WTC11 (cell line): ENCODE measurements around the gene RBPMS2. TPM values are rescaled to one million over a fixed set of nuclear protein-coding genes. Genes with fewer than 3 reads are reported as not detected.
A peak's percentile ranks its signal among the peaks of the same experiment; 100 is the strongest.

Experiments used
- ATAC-seq: fragments of 200-7000 bp; cut with Tn5 transposase; 2 replicates; pipeline ENCODE4 v1.10.0; 2021; ENCODE audit warnings: mild to moderate bottlenecking, moderate library complexity
- CTCF ChIA-PET: fragments of 300-600 bp; sonication (Branson Sonifier 250); formaldehyde crosslinking; loops from one replicate; lab custom pipeline; 2021; ENCODE audit warnings: antibody characterized with exemption; lab: Charles Lee
- POLR2A ChIA-PET: fragments of 350-600 bp; sonication (Branson Sonifier 250); formaldehyde crosslinking; loops from one replicate; lab custom pipeline; 2021; ENCODE audit warnings: antibody characterized with exemption; lab: Charles Lee
- DNase-seq: peaks from one replicate; pipeline ENCODE4 v3.0.0; 2021; ENCODE audit warnings: low spot score
- H3K27ac Mint-ChIP-seq: 2 replicates; pipeline ENCODE4 v1.8.0; 2021; ENCODE audit warnings: mixed read lengths
- H3K27me3 Mint-ChIP-seq: 2 replicates; pipeline ENCODE4 v1.8.0; 2021; ENCODE audit warnings: low read depth, mild to moderate bottlenecking, moderate library complexity, mixed read lengths
- H3K36me3 Mint-ChIP-seq: 2 replicates; pipeline ENCODE4 v1.8.0; 2021; ENCODE audit warnings: mixed read lengths
- H3K4me1 Mint-ChIP-seq: 2 replicates; pipeline ENCODE4 v1.8.0; 2022; ENCODE audit warnings: mixed read lengths
- H3K4me3 Mint-ChIP-seq: 2 replicates; pipeline ENCODE4 v1.8.0; 2021; ENCODE audit warnings: mild to moderate bottlenecking, moderate library complexity, mixed read lengths
- H3K9me3 Mint-ChIP-seq: 2 replicates; pipeline ENCODE4 v1.8.0; 2021; ENCODE audit warnings: mixed read lengths
- GABPB1 ChIP-seq: sonication (generic); formaldehyde crosslinking; IDR thresholded peaks from 2 replicates; pipeline ENCODE4 v1.8.1; 2023; ENCODE audit warnings: mild to moderate bottlenecking, missing genetic modification reagents
- TCF7 ChIP-seq: sonication (generic); formaldehyde crosslinking; IDR thresholded peaks from 2 replicates; pipeline ENCODE4 v1.8.0; 2022; ENCODE audit warnings: mild to moderate bottlenecking, low read depth, missing genetic modification reagents, moderate library complexity
- TEAD1 ChIP-seq: sonication (generic); formaldehyde crosslinking; IDR thresholded peaks from 2 replicates; pipeline ENCODE4 v1.8.0; 2022; ENCODE audit warnings: mild to moderate bottlenecking, missing genetic modification reagents
- TP53 ChIP-seq: sonication (generic); formaldehyde crosslinking; IDR thresholded peaks from 2 replicates; pipeline ENCODE4 v1.8.1; 2023; ENCODE audit warnings: mild to moderate bottlenecking, missing genetic modification reagents
- ZNF219 ChIP-seq: sonication (generic); formaldehyde crosslinking; IDR thresholded peaks from 2 replicates; pipeline ENCODE4 v1.8.0; 2023; ENCODE audit warnings: missing genetic modification reagents, mild to moderate bottlenecking, borderline replicate concordance
- total RNA-seq: library from RNA; stranded (reverse); gene quantifications from 3 replicates; pipeline ENCODE4 v1.2.3, GENCODE V29; 2021
- TF ChIP-seq, protein P1 (sequence below): fragments of 200-600 bp; IDR thresholded peaks from 2 replicates; pipeline ENCODE4 v1.8.0; 2022; ENCODE audit warnings: antibody characterized with exemption
- TF ChIP-seq, protein P2 (sequence below): fragments of 250-450 bp; sonication (Bioruptor Pico); IDR thresholded peaks from 2 replicates; pipeline ENCODE4 v1.9.0; 2021; ENCODE audit warnings: mild to moderate bottlenecking, borderline replicate concordance
- TF ChIP-seq, protein P3 (sequence below): sonication (generic); formaldehyde crosslinking; IDR thresholded peaks from 2 replicates; pipeline ENCODE4 v1.8.0; 2022; ENCODE audit warnings: mild to moderate bottlenecking, missing genetic modification reagents
- TF ChIP-seq, protein P4 (sequence below): sonication (generic); formaldehyde crosslinking; IDR thresholded peaks from 2 replicates; pipeline ENCODE4 v1.8.1; 2022; ENCODE audit warnings: low read depth, mild to moderate bottlenecking, moderate library complexity, missing genetic modification reagents, borderline replicate concordance
- TF ChIP-seq, protein P5 (sequence below): sonication (generic); formaldehyde crosslinking; IDR thresholded peaks from 2 replicates; pipeline ENCODE4 v1.8.0; 2022; ENCODE audit warnings: mild to moderate bottlenecking, missing genetic modification reagents

Gene RBPMS2
- total RNA-seq, 1 experiment from 2014 or later, result 195 TPM

DNA sequence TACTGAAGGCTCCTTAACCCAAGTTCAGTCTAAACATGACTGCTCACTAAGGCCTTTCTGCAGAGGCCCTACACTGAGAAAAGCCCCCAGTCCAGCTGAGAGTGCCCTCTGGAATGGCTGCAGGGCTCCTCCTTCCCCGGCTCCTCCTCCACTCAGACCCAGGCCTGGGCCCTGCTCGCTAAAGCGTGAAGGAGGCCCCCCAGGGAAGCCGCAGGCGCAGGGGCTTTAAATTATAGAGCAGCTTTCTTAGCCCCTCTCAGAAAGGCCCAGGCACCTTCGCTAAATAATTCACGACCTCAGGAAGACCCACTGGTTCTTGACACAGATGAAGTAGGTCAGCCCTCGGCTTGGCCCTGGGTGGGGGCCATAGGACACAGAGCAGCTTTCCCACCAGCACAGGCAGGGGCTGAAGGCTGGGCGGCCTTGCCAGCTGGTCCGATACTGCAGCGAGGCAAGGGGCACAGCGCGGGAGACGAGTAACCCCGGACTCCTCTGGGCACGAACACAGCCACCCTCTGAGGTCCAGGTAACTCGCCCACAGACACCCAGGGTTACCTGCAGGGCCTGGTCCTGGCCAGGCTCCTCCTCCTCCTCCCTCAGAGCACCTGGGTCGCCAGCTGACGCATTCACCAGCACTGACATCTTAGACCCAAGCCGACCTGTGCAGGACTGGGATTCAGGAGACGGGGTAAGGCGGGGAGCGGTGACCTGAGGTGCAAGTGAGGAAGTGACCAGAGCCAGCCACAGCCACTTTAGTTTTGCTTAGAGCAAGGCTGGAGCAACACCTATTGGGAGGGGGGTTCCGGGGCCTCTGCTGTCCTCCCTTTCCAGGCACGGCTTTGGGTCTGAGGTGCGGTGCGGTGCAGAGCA, 36.9 kb downstream of the RBPMS2 start:
- Mint-ChIP-seq H3K4me3 (no peak overlapping the region), H3K4me1 (peaks cover 18% of the 10 kb centered on the region), H3K27me3 (no peaks in the 10 kb centered on the region), H3K9me3 (no peaks in the 10 kb centered on the region), H3K27ac (peak overlapping the region; percentile 57; the same call in 1 of the 2 replicates), H3K36me3 (peaks cover 58% of the 10 kb centered on the region)
- TF ChIP-seq, protein P1, sequence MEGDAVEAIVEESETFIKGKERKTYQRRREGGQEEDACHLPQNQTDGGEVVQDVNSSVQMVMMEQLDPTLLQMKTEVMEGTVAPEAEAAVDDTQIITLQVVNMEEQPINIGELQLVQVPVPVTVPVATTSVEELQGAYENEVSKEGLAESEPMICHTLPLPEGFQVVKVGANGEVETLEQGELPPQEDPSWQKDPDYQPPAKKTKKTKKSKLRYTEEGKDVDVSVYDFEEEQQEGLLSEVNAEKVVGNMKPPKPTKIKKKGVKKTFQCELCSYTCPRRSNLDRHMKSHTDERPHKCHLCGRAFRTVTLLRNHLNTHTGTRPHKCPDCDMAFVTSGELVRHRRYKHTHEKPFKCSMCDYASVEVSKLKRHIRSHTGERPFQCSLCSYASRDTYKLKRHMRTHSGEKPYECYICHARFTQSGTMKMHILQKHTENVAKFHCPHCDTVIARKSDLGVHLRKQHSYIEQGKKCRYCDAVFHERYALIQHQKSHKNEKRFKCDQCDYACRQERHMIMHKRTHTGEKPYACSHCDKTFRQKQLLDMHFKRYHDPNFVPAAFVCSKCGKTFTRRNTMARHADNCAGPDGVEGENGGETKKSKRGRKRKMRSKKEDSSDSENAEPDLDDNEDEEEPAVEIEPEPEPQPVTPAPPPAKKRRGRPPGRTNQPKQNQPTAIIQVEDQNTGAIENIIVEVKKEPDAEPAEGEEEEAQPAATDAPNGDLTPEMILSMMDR, result no peak
- TF ChIP-seq ZNF219 (CRISPR knock-in tag) (no peak), TCF7 (CRISPR knock-in tag) (no peak), TEAD1 (CRISPR knock-in tag) (no peak), TP53 (CRISPR knock-in tag) (no peak)
- TF ChIP-seq, protein P2, sequence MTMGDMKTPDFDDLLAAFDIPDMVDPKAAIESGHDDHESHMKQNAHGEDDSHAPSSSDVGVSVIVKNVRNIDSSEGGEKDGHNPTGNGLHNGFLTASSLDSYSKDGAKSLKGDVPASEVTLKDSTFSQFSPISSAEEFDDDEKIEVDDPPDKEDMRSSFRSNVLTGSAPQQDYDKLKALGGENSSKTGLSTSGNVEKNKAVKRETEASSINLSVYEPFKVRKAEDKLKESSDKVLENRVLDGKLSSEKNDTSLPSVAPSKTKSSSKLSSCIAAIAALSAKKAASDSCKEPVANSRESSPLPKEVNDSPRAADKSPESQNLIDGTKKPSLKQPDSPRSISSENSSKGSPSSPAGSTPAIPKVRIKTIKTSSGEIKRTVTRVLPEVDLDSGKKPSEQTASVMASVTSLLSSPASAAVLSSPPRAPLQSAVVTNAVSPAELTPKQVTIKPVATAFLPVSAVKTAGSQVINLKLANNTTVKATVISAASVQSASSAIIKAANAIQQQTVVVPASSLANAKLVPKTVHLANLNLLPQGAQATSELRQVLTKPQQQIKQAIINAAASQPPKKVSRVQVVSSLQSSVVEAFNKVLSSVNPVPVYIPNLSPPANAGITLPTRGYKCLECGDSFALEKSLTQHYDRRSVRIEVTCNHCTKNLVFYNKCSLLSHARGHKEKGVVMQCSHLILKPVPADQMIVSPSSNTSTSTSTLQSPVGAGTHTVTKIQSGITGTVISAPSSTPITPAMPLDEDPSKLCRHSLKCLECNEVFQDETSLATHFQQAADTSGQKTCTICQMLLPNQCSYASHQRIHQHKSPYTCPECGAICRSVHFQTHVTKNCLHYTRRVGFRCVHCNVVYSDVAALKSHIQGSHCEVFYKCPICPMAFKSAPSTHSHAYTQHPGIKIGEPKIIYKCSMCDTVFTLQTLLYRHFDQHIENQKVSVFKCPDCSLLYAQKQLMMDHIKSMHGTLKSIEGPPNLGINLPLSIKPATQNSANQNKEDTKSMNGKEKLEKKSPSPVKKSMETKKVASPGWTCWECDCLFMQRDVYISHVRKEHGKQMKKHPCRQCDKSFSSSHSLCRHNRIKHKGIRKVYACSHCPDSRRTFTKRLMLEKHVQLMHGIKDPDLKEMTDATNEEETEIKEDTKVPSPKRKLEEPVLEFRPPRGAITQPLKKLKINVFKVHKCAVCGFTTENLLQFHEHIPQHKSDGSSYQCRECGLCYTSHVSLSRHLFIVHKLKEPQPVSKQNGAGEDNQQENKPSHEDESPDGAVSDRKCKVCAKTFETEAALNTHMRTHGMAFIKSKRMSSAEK, result no peak
- TF ChIP-seq, protein P3, sequence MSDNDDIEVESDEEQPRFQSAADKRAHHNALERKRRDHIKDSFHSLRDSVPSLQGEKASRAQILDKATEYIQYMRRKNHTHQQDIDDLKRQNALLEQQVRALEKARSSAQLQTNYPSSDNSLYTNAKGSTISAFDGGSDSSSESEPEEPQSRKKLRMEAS (CRISPR knock-in tag), result no peak
- TF ChIP-seq, protein P4, sequence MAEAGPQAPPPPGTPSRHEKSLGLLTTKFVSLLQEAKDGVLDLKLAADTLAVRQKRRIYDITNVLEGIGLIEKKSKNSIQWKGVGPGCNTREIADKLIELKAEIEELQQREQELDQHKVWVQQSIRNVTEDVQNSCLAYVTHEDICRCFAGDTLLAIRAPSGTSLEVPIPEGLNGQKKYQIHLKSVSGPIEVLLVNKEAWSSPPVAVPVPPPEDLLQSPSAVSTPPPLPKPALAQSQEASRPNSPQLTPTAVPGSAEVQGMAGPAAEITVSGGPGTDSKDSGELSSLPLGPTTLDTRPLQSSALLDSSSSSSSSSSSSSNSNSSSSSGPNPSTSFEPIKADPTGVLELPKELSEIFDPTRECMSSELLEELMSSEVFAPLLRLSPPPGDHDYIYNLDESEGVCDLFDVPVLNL (CRISPR knock-in tag), result no peak
- DNase-seq, result no peak
- POLR2A ChIA-PET, result no interaction called here
- no peak for ATAC-seq
- CTCF ChIA-PET, result interaction anchor here (1.2 kb wide), 1 partner anchor 11 kb away, joined by 4 read pairs; no protein-coding TSS in a partner anchor

DNA sequence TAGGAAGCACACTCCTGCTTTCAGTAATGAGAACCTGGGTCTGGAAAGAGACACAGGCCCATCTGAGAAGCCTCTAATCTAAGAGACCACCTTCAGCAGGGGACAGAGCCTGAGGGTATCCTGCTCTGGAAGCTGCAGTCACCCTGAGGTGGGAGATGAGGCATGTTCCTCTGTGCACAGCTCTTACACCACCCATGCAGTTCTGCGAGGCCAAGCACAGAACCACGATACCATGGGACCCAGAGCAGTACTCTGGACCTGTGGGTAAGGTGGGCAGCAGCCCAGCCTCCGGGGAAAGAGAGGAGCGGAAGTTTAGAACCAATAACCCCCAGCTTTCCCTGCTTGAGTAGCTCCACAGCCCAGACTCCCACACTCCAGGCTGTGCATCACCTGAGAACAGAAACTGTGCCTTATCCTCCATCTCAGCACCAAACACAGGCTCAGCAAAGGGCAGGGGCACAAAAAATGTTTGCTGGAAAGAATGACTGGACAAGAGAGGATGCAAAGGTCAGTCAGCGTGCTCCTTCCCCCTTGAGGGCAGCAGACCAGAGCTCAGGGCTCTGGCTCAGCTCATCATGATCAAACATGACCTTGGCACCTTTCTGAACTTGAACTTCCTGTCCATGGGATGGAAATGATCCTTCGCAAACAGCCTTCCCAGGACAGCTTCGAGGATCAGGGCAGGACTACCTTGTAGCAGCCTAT, 43.1 kb downstream of the RBPMS2 start:
- POLR2A ChIA-PET, result interaction anchor here (0.6 to 3.7 kb wide), 5 partner anchors 12 to 81 kb away, joined by 3 to 23 read pairs (median 4); no protein-coding TSS in a partner anchor
- CTCF ChIA-PET, result interaction anchor here (0.5 to 4.5 kb wide), 20 partner anchors 12 to 369 kb away, joined by 3 to 108 read pairs (median 4); no protein-coding TSS in a partner anchor
- Mint-ChIP-seq H3K4me1 (peaks cover 20% of the 10 kb centered on the region), H3K9me3 (no peaks in the 10 kb centered on the region), H3K27ac (peak overlapping the region; percentile 94), H3K4me3 (no peak overlapping the region), H3K36me3 (peaks cover 56% of the 10 kb centered on the region), H3K27me3 (no peaks in the 10 kb centered on the region)
- TF ChIP-seq, protein P5, sequence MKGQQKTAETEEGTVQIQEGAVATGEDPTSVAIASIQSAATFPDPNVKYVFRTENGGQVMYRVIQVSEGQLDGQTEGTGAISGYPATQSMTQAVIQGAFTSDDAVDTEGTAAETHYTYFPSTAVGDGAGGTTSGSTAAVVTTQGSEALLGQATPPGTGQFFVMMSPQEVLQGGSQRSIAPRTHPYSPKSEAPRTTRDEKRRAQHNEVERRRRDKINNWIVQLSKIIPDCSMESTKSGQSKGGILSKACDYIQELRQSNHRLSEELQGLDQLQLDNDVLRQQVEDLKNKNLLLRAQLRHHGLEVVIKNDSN (CRISPR knock-in tag), result no peak
- TF ChIP-seq GABPB1 (CRISPR knock-in tag), result 0 out of 2 replicates have a peak, but pooled peaks have one; percentile 19
- ATAC-seq (no peak), DNase-seq (no peak)
